H1 (cell line): Measurements from ENCODE around the gene HIPK2. TPM values are rescaled to one million over a fixed set of nuclear protein-coding genes. Genes with fewer than 3 reads are reported as not detected.

Source experiments
- CTCF ChIA-PET: fragments of 300-600 bp; sonication (Branson Sonifier 250); formaldehyde crosslinking; loops from one replicate; lab custom pipeline; 2021; ENCODE audit not compliant: partially characterized antibody; lab: Charles Lee
- POLR2A ChIA-PET: fragments of 300-600 bp; sonication (Branson Sonifier 250); formaldehyde crosslinking; loops from one replicate; lab custom pipeline; 2021; ENCODE audit warnings: inconsistent platforms; ENCODE audit not compliant: partially characterized antibody; lab: Charles Lee
- DNase-seq, 2 experiments: peaks; one replicate each; pipeline versions ENCODE4 v3.0.0 to v3.0.0-alpha.2; 2010 to 2022; ENCODE audit warnings: low spot score in 2 of 2, low read depth in 1 of 2, mixed read lengths in 1 of 2
- FAIRE-seq: peaks from 2 replicates; lab custom pipeline; 2011; peaks lifted over from hg19 to GRCh38; lab: Jason Lieb, UNC
- H2AFZ ChIP-seq: 2 replicates; pipeline ENCODE4 v1.8.1; 2012; ENCODE audit warnings: low read length, inconsistent platforms
- H2AK5ac ChIP-seq: 2 replicates; pipeline ENCODE4 v1.6.1; 2013; ENCODE audit warnings: low read depth, low read length
- H2BK120ac ChIP-seq: replicated peaks from 2 replicates; pipeline ENCODE3; 2013; ENCODE audit warnings: low read depth, low read length, inconsistent platforms
- H2BK12ac ChIP-seq: 2 replicates; pipeline ENCODE4 v1.6.1; 2013; ENCODE audit warnings: low read depth, low read length
- H2BK15ac ChIP-seq: 2 replicates; pipeline ENCODE4 v1.6.1; 2013; ENCODE audit warnings: low read length
- H2BK20ac ChIP-seq: 2 replicates; pipeline ENCODE4 v1.6.1; 2013; ENCODE audit warnings: low read length
- H2BK5ac ChIP-seq: 2 replicates; pipeline ENCODE4 v1.6.1; 2013; ENCODE audit warnings: low read depth, low read length
- H3K14ac ChIP-seq: 2 replicates; pipeline ENCODE4 v1.6.1; 2013; ENCODE audit warnings: inconsistent platforms; ENCODE audit not compliant: insufficient read length
- H3K18ac ChIP-seq: 2 replicates; pipeline ENCODE4 v1.6.1; 2013; ENCODE audit warnings: low read length; ENCODE audit errors: extremely low read depth
- H3K23ac ChIP-seq: 2 replicates; pipeline ENCODE4 v1.6.1; 2013; ENCODE audit warnings: inconsistent platforms; ENCODE audit not compliant: insufficient read length
- H3K23me2 ChIP-seq: 2 replicates; pipeline ENCODE4 v1.6.1; 2013; ENCODE audit warnings: low read depth, low read length
- H3K27ac ChIP-seq: 2 replicates; pipeline ENCODE4 v1.6.1; 2011; ENCODE audit warnings: low read depth, low read length, inconsistent platforms
- H3K27me3 ChIP-seq, 4 experiments: replicated peaks in 1 of 4; 1 replicate in 1 of 4; 2 replicates in 3 of 4; pipeline versions ENCODE4 v1.6.1 to v1.8.1; 2011 to 2013; ENCODE audit warnings: low read length in 3 of 4, mild to moderate bottlenecking in 3 of 4, inconsistent platforms in 2 of 4, mixed read lengths in 2 of 4, moderate library complexity in 1 of 4; ENCODE audit not compliant: control insufficient read depth in 3 of 4, insufficient read depth in 3 of 4; ENCODE audit errors: extremely low read depth in 1 of 4
- H3K36me3 ChIP-seq, 4 experiments: 2 replicates each; pipeline versions ENCODE4 v1.6.1 to v1.8.1; 2011 to 2013; ENCODE audit warnings: mild to moderate bottlenecking in 4 of 4, low read length in 3 of 4, moderate library complexity in 2 of 4, control low read depth in 1 of 4, inconsistent platforms in 1 of 4; ENCODE audit not compliant: insufficient read depth in 4 of 4, control insufficient read depth in 2 of 4
- H3K4ac ChIP-seq: replicated peaks from 2 replicates; pipeline ENCODE3; 2013; ENCODE audit warnings: low read length, low read depth, mixed read lengths, inconsistent platforms; ENCODE audit not compliant: insufficient read length
- H3K4me1 ChIP-seq, 4 experiments: replicated peaks in 1 of 4; 1 replicate in 1 of 4; 2 replicates in 3 of 4; pipeline versions ENCODE4 v1.6.1 to v1.8.1; 2011 to 2013; ENCODE audit warnings: low read length in 3 of 4, inconsistent platforms in 2 of 4, mixed read lengths in 1 of 4; ENCODE audit not compliant: insufficient read depth in 4 of 4, control insufficient read depth in 3 of 4
- H3K4me2 ChIP-seq, 2 experiments: 2 replicates each; pipeline versions ENCODE4 v1.6.1 to v1.8.1; 2011 to 2013; ENCODE audit warnings: low read depth in 2 of 2, low read length in 2 of 2, control low read depth in 1 of 2, inconsistent platforms in 1 of 2, mild to moderate bottlenecking in 1 of 2; ENCODE audit not compliant: insufficient read depth in 1 of 2
- H3K4me3 ChIP-seq, 4 experiments: fragments of 200-600, 300-600 bp in 1 of 4; sonication (generic), shearing (Covaris generic), sonication (Bioruptor Twin) in 1 of 4; 2 replicates each; pipeline versions ENCODE4 v1.5.1 to v1.8.1; 2011 to 2016; ENCODE audit warnings: low read length in 4 of 4, low read depth in 3 of 4, control low read depth in 2 of 4, inconsistent platforms in 2 of 4, mild to moderate bottlenecking in 2 of 4, mixed read lengths in 1 of 4, moderate library complexity in 1 of 4; ENCODE audit not compliant: insufficient read depth in 2 of 4; ENCODE audit errors: extremely low read depth in 1 of 4
- H3K56ac ChIP-seq: replicated peaks from 2 replicates; pipeline ENCODE3; 2013; ENCODE audit warnings: low read depth, mild to moderate bottlenecking, mixed read lengths, low read length, inconsistent platforms; ENCODE audit not compliant: insufficient read length
- H3K79me1 ChIP-seq: 2 replicates; pipeline ENCODE4 v1.6.1; 2013; ENCODE audit warnings: low read depth, low read length, control low read depth
- H3K79me2 ChIP-seq, 2 experiments: 2 replicates each; pipeline versions ENCODE4 v1.6.1 to v1.8.1; 2012 to 2013; ENCODE audit warnings: low read length in 2 of 2, mild to moderate bottlenecking in 2 of 2, inconsistent platforms in 1 of 2; ENCODE audit not compliant: insufficient read depth in 2 of 2, control insufficient read depth in 1 of 2
- H3K9ac ChIP-seq, 4 experiments: replicated peaks in 1 of 4; 1 replicate in 1 of 4; 2 replicates in 3 of 4; pipeline versions ENCODE4 v1.6.1 to v1.8.1; 2011 to 2013; ENCODE audit warnings: low read depth in 3 of 4, low read length in 3 of 4, control low read depth in 2 of 4, mild to moderate bottlenecking in 2 of 4, moderate library complexity in 2 of 4, inconsistent platforms in 1 of 4; ENCODE audit errors: extremely low read depth in 1 of 4
- H3K9me3 ChIP-seq, 2 experiments: 2 replicates each; pipeline versions ENCODE4 v1.6.1 to v1.8.1; 2012 to 2013; ENCODE audit warnings: mild to moderate bottlenecking in 2 of 2, moderate library complexity in 2 of 2, control low read depth in 1 of 2, inconsistent platforms in 1 of 2, low read depth in 1 of 2, low read length in 1 of 2, mixed read lengths in 1 of 2; ENCODE audit not compliant: insufficient read depth in 2 of 2
- H4K20me1 ChIP-seq, 2 experiments: replicated peaks in 1 of 2; 2 replicates each; pipeline versions ENCODE3 to v1.8.1; 2011 to 2013; ENCODE audit warnings: inconsistent platforms in 2 of 2, low read length in 2 of 2, mild to moderate bottlenecking in 1 of 2; ENCODE audit not compliant: insufficient read depth in 2 of 2, control insufficient read depth in 1 of 2
- H4K5ac ChIP-seq: 2 replicates; pipeline ENCODE4 v1.6.1; 2013; ENCODE audit warnings: low read length, low read depth, mixed read lengths, inconsistent platforms; ENCODE audit not compliant: insufficient read length
- H4K8ac ChIP-seq: 2 replicates; pipeline ENCODE4 v1.8.0; 2013; ENCODE audit warnings: mild to moderate bottlenecking, moderate library complexity, low read length, inconsistent platforms; ENCODE audit not compliant: insufficient read depth; ENCODE audit errors: extremely low read depth
- H4K91ac ChIP-seq: replicated peaks from 2 replicates; pipeline ENCODE3; 2013; ENCODE audit warnings: low read length, mixed read lengths, inconsistent platforms; ENCODE audit not compliant: insufficient read length
- ATF3 ChIP-seq: IDR thresholded peaks from 2 replicates; pipeline ENCODE4 v1.6.1; 2011; ENCODE audit warnings: low read depth, mild to moderate bottlenecking, low read length; ENCODE audit not compliant: insufficient read depth
- JUN ChIP-seq: IDR thresholded peaks from 2 replicates; pipeline ENCODE4 v1.6.1; 2011; ENCODE audit warnings: low read depth, mild to moderate bottlenecking, improper control_type of control experiment, low read length
- PHF8 ChIP-seq: fragments of 200-600 bp; sonication (generic); conservative IDR thresholded peaks from 2 replicates; pipeline ENCODE4 v1.7.1; 2012; ENCODE audit warnings: low read depth, mild to moderate bottlenecking, inconsistent platforms, low read length, moderate library complexity
- SIN3A ChIP-seq, 2 experiments: IDR thresholded peaks in 1 of 2; conservative IDR thresholded peaks in 1 of 2; 2 replicates each; pipeline ENCODE4 v1.6.1; 2011 to 2012; ENCODE audit warnings: low read length in 2 of 2, improper control_type of control experiment in 1 of 2, low read depth in 1 of 2, mild to moderate bottlenecking in 1 of 2
- SUZ12 ChIP-seq: fragments of 200-600 bp; sonication (generic); IDR thresholded peaks from 2 replicates; pipeline ENCODE4 v1.6.1; 2012; ENCODE audit warnings: mild to moderate bottlenecking, inconsistent platforms, low read length, moderate library complexity, mixed read lengths
- WGBS, 2 experiments: shearing (Covaris generic) in 1 of 2; methylation state at CpG; one replicate each; pipeline versions ENCODE4 v1.1.6 to v1.1.7; 2013 to 2015; ENCODE audit warnings: low lambda C conversion rate in 2 of 2, mixed read lengths in 2 of 2, inconsistent platforms in 1 of 2, low coverage in 1 of 2, missing lambda C conversion rate in 1 of 2; ENCODE audit not compliant: insufficient replicate concordance in 2 of 2, insufficient coverage in 1 of 2, insufficient read length in 1 of 2; ENCODE audit errors: extremely low coverage in 1 of 2, missing lambda C conversion rate in 1 of 2; 5-methylcytosine and 5-hydroxymethylcytosine counted together
- polyA plus RNA-seq, 7 experiments: library from polyadenylated mRNA; depleted of rRNA in 3 of 7; stranded (reverse) in 5 of 7; unstranded in 2 of 7; fragments of >200 nt in 5 of 7; fragments of 200-250 nt in 2 of 7; gene quantifications; 1 replicate in 5 of 7; 2 replicates in 1 of 7; 4 replicates in 1 of 7; pipeline versions ENCODE4 v1.2.1 to v1.2.3, GENCODE V29; 2011 to 2013; ENCODE audit warnings: missing spikeins in 2 of 7, mixed read lengths in 2 of 7
- total RNA-seq: library from RNA; stranded (reverse); fragmentation: NEBNext Ultra II Directional; extraction: Animal tissue kit (Norgen Biotek cat#: 25700); gene quantifications from 2 replicates; pipeline ENCODE4 v1.2.1, GENCODE V29; 2021
- TF ChIP-seq, protein P1 (sequence below): IDR thresholded peaks from 2 replicates; pipeline ENCODE4 v1.6.1; 2011; ENCODE audit warnings: low read length, improper control_type of control experiment

Gene HIPK2
- total and polyA plus RNA-seq, 2 of the 8 experiments (the other 6 are each of a cell fraction or from before 2014, with no cell fraction given), result 8.3 to 24.3 TPM

GRCh38 chr7:139645572-139646523 lies 131.9 kb downstream of the HIPK2 start:
- CTCF ChIA-PET, result interaction anchor here (0.6 to 5.2 kb wide), 77 partner anchors 9 to 364 kb away, joined by 3 to 122 read pairs (median 4); partner anchors contain the start of gene KLRG2
- TF ChIP-seq ATF3, result no peak
- TF ChIP-seq JUN, result no peak
- 0 out of 4 replicates have a peak, but pooled peaks of 1 of the 2 experiments have one; percentile 46 for TF ChIP-seq SIN3A (conservative IDR thresholded peaks at IDR 0.05 in 1 of 2, IDR thresholded peaks at IDR 0.05 in 1 of 2; ENCODE audit: low read depth in 1 of 2, low read length in 2 of 2)
- no peak for TF ChIP-seq SUZ12
- TF ChIP-seq PHF8, result no peak
- TF ChIP-seq, protein P1, sequence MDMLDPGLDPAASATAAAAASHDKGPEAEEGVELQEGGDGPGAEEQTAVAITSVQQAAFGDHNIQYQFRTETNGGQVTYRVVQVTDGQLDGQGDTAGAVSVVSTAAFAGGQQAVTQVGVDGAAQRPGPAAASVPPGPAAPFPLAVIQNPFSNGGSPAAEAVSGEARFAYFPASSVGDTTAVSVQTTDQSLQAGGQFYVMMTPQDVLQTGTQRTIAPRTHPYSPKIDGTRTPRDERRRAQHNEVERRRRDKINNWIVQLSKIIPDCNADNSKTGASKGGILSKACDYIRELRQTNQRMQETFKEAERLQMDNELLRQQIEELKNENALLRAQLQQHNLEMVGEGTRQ, result no peak

More at GRCh38 chr7:139645572-139646523, 131.9 kb downstream of the HIPK2 start:
- Histone ChIP-seq H3K4me1 (peaks cover 7 to 12% (median 9%) of the 10 kb centered on the region in 4 experiments), H3K23ac (no peak overlapping the region), H3K79me1 (no peaks in the 10 kb centered on the region), H3K36me3 (no peaks in the 10 kb centered on the region), H3K4ac (no peak overlapping the region), H2BK20ac (no peak overlapping the region), H3K4me2 (no peak overlapping the region), H3K9ac (no peak overlapping the region), H3K56ac (no peak overlapping the region), H2BK120ac (no peak overlapping the region), H3K79me2 (no peaks in the 10 kb centered on the region; a peak in 1 of 4 replicates), H3K27me3 (no peaks in the 10 kb centered on the region), H2BK5ac (no peak overlapping the region), H3K9me3 (no peaks in the 10 kb centered on the region), H3K14ac (no peak overlapping the region), H3K23me2 (no peaks in the 10 kb centered on the region), H2BK12ac (no peak overlapping the region), H4K20me1 (no peaks in the 10 kb centered on the region), H4K91ac (no peak overlapping the region), H2BK15ac (0 out of 2 replicates have a peak overlapping the region, but pooled peaks have one; percentile 29), H2AFZ (no peak overlapping the region), H3K18ac (no peak overlapping the region), H2AK5ac (no peak overlapping the region), H4K5ac (no peak overlapping the region), H4K8ac (no peak overlapping the region), H3K4me3 (no peak overlapping the region), H3K27ac (no peak overlapping the region)
- FAIRE-seq, result peak; percentile 57
- peak; percentile 47 to 92 for DNase-seq
- POLR2A ChIA-PET, result interaction anchor here (0.6 to 1.6 kb wide), 2 partner anchors 18 to 100 kb away, joined by 3 to 4 read pairs; no protein-coding TSS in a partner anchor
- WGBS, 2 experiments, result 64% methylated on average over 19 of the region's 19 CpGs; no CpG with 5 or more reads in 1 of the 2 experiments
